ENCODE results near the gene COL6A3. TPM values are rescaled to one million over a fixed set of nuclear protein-coding genes. Genes with fewer than 3 reads are reported as not detected.

The COL6A3 gene
- total RNA-seq, 6 experiments from 2014 or later, result 4.5 to 21.1 (median 8.8) TPM

- WGBS (ENCODE audit: insufficient coverage, low coverage, low lambda C conversion rate, missing lambda C conversion rate), result 50% methylated on average over 8 of the region's 8 CpGs
- intact Hi-C loops (cut with DNase I), result no loop called here
- TF ChIP-seq CTCF (IDR thresholded peaks at IDR 0.05), result no peak
These were observed 62.9 kb downstream of the COL6A3 start for GRCh38 chr2:237351046-237351445.

GRCh38 chr2:237350597-237350996 lies 63.4 kb downstream of the COL6A3 start:
- intact Hi-C loops (cut with DNase I), result no loop called here
- TF ChIP-seq POLR2A (IDR thresholded peaks at IDR 0.05), result no peak
- TF ChIP-seq CTCF (IDR thresholded peaks at IDR 0.05), result no peak
- ATAC-seq (peak; percentile 46 to 77 (median 66)), DNase-seq (no peak)
- 52% methylated on average over 6 of the region's 6 CpGs for WGBS (ENCODE audit: insufficient coverage, low coverage, low lambda C conversion rate, missing lambda C conversion rate)
- H3K36me3 ChIP-seq, result no peaks in the 10 kb centered on the region
- peaks cover 0 to 5% (median 0%) of the 10 kb centered on the region in 4 donors for H3K4me1 ChIP-seq
- peak overlapping the region in 1 of 3 donors; percentile 31 for H3K4me3 ChIP-seq
- peak overlapping the region in 1 of 3 donors; percentile 24 for H3K27ac ChIP-seq
- H3K9me3 ChIP-seq, result no peaks in the 10 kb centered on the region
- H3K27me3 ChIP-seq, result no peaks in the 10 kb centered on the region

More at GRCh38 chr2:237351046-237351445, 62.9 kb downstream of the COL6A3 start:
- Histone ChIP-seq H3K27me3 (no peaks in the 10 kb centered on the region), H3K4me1 (peaks cover 0 to 5% (median 0%) of the 10 kb centered on the region in 4 donors), H3K27ac (no peak overlapping the region), H3K36me3 (no peaks in the 10 kb centered on the region), H3K9me3 (no peaks in the 10 kb centered on the region), H3K4me3 (no peak overlapping the region)
- DNase-seq, result no peak
- no peak for ATAC-seq

- Histone ChIP-seq H3K27me3 (no peaks in the 10 kb centered on the region), H3K9me3 (no peaks in the 10 kb centered on the region), H3K4me3 (peak overlapping the region in 1 of 3 donors; percentile 31), H3K4me1 (peaks cover 0 to 5% (median 0%) of the 10 kb centered on the region in 4 donors), H3K27ac (peak overlapping the region in 1 of 3 donors; percentile 24), H3K36me3 (no peaks in the 10 kb centered on the region)
- intact Hi-C loops (cut with DNase I), result no loop called here
- no peak for DNase-seq
- TF ChIP-seq POLR2A (IDR thresholded peaks at IDR 0.05), result no peak
- no peak for TF ChIP-seq CTCF (IDR thresholded peaks at IDR 0.05)
- ATAC-seq, result peak; percentile 58 to 75 (median 70)
- WGBS (ENCODE audit: insufficient coverage, low coverage, low lambda C conversion rate, missing lambda C conversion rate), result 32% methylated on average over 3 of the region's 11 CpGs
These were observed 63.9 kb downstream of the COL6A3 start for GRCh38 chr2:237350070-237350469.

GRCh38 chr2:237348281-237348865 lies 65.6 kb downstream of the COL6A3 start:
- no peaks in the 10 kb centered on the region for H3K36me3 ChIP-seq
- ATAC-seq (no peak), DNase-seq (no peak)
- TF ChIP-seq POLR2A (IDR thresholded peaks at IDR 0.05), result no peak
- no peak for TF ChIP-seq CTCF (IDR thresholded peaks at IDR 0.05)
- no peaks in the 10 kb centered on the region for H3K9me3 ChIP-seq
- intact Hi-C loops (cut with DNase I), result no loop called here
- peaks cover 0 to 5% (median 0%) of the 10 kb centered on the region in 4 donors for H3K4me1 ChIP-seq
- no peak overlapping the region for H3K27ac ChIP-seq
- H3K4me3 ChIP-seq, result no peak overlapping the region
- 75% methylated on average over 11 of the region's 11 CpGs for WGBS (ENCODE audit: insufficient coverage, low coverage, low lambda C conversion rate, missing lambda C conversion rate)
- no peaks in the 10 kb centered on the region for H3K27me3 ChIP-seq

Measured in right lobe of liver (tissue), 6 donors.